OCI-LY7 (cell line): ENCODE data around the gene ARRDC2.

ENCODE experiments used
- CTCF ChIP-seq: fragments of 200-600 bp; sonication (generic); conservative IDR thresholded peaks from 2 replicates; pipeline ENCODE4 v1.5.1; 2014; ENCODE audit warnings: mild to moderate bottlenecking, antibody characterized with exemption, low read length, moderate library complexity, mixed read lengths
- EZH2phosphoT487 ChIP-seq: fragments of 200-600 bp; sonication (generic); IDR thresholded peaks from 2 replicates; pipeline ENCODE4 v1.6.1; 2018; ENCODE audit warnings: low read depth, borderline replicate concordance, mild to moderate bottlenecking, mixed run types, antibody characterized with exemption, low read length, moderate library complexity, mixed read lengths

- TF ChIP-seq CTCF (no peak), EZH2phosphoT487 (no peak)
Measured at GRCh38 chr19:18062028-18062427, 54.1 kb downstream of the ARRDC2 start.
